Gastrocnemius medialis (tissue), 4 donors: ENCODE results near the gene GPX1. TPM values are rescaled to one million over a fixed set of nuclear protein-coding genes. Genes with fewer than 3 reads are reported as not detected.

Experiments
- ATAC-seq, 2 donors: fragments of 150-250 bp; one replicate each; pipeline ENCODE4 v1.9.1; 2016
- DNase-seq, 2 donors: peaks; one replicate each; pipeline ENCODE4 v3.0.0-alpha.2; 2019
- H3K27ac ChIP-seq, 4 donors: fragments of 200-600 bp; sonication (generic); 1 replicate in 1 of 4; 2 replicates in 3 of 4; pipeline ENCODE4 v1.5.1; 2016 to 2018; ENCODE audit warnings: mild to moderate bottlenecking in 2 of 4, moderate library complexity in 1 of 4
- H3K27me3 ChIP-seq, 3 donors: fragments of 200-600 bp; sonication (generic) in 2 of 3; 1 replicate in 1 of 3; 2 replicates in 2 of 3; pipeline versions ENCODE4 v1.5.1 to v1.6.0; 2016 to 2019; ENCODE audit warnings: mild to moderate bottlenecking in 1 of 3, moderate library complexity in 1 of 3
- H3K36me3 ChIP-seq, 2 donors: fragments of 200-600 bp; sonication (generic) in 1 of 2; one replicate each; pipeline ENCODE4 v1.5.1; 2017 to 2018
- H3K4me1 ChIP-seq, 2 donors: fragments of 200-600 bp; sonication (generic) in 1 of 2; one replicate each; pipeline ENCODE4 v1.5.1; 2016 to 2017; ENCODE audit warnings: mild to moderate bottlenecking in 2 of 2
- H3K4me3 ChIP-seq, 4 donors: fragments of 200-600 bp; sonication (generic) in 3 of 4; 1 replicate in 1 of 4; 2 replicates in 3 of 4; pipeline ENCODE4 v1.5.1; 2016 to 2019; ENCODE audit warnings: mild to moderate bottlenecking in 2 of 4
- H3K9me3 ChIP-seq, 3 donors: fragments of 200-600 bp; sonication (generic) in 2 of 3; 1 replicate in 1 of 3; 2 replicates in 2 of 3; pipeline ENCODE4 v1.5.1; 2016 to 2019
- POLR2A ChIP-seq, 2 donors: fragments of 450-650 bp; IDR thresholded peaks; one replicate each; pipeline ENCODE4 v1.6.1; 2017; ENCODE audit warnings: antibody characterized with exemption in 2 of 2, mild to moderate bottlenecking in 2 of 2, moderate library complexity in 2 of 2
- in situ Hi-C, 4 donors: fragments of 200-750 bp; cut with MboI; loops; one replicate each; pipeline versions ENCODE4 v1.15.0 to v1.8.0; 2017; ENCODE audit warnings: low sequenced_read_pairs in 4 of 4
- intact Hi-C: fragments of 100-400 bp; cut with DNase I; formaldehyde crosslinking; loops from one replicate; pipeline ENCODE4 v1.15.1; 2023; ENCODE audit warnings: low total_unique reads
- total RNA-seq, 4 donors: library from RNA; depleted of rRNA; stranded (reverse); fragments of >200 nt; gene quantifications; one replicate each; pipeline versions ENCODE4 v1.1.0 to v1.2.3, GENCODE V29; 2016
- TF ChIP-seq, protein P1 (sequence below), 5 experiments: fragments of 450-650 bp in 3 of 5; fragments of 200-600 bp in 2 of 5; sonication (generic) in 2 of 5; IDR thresholded peaks in 4 of 5; conservative IDR thresholded peaks in 1 of 5; 1 replicate in 4 of 5; 2 replicates in 1 of 5; pipeline ENCODE4 v1.5.1; 2016 to 2019; ENCODE audit warnings: antibody characterized with exemption in 5 of 5, mild to moderate bottlenecking in 3 of 5, moderate library complexity in 3 of 5

The GPX1 gene
- total RNA-seq, 4 donors from 2014 or later, result 75.2 to 157 (median 123) TPM

- intact Hi-C loops, result no loop called here
- H3K4me1 ChIP-seq, result peaks cover 4 to 19% of the 10 kb centered on the region in 2 donors
- peak; percentile 8 to 41 for DNase-seq
- H3K9me3 ChIP-seq, result no peaks in the 10 kb centered on the region
- H3K27me3 ChIP-seq, result no peaks in the 10 kb centered on the region
- TF ChIP-seq, protein P1, sequence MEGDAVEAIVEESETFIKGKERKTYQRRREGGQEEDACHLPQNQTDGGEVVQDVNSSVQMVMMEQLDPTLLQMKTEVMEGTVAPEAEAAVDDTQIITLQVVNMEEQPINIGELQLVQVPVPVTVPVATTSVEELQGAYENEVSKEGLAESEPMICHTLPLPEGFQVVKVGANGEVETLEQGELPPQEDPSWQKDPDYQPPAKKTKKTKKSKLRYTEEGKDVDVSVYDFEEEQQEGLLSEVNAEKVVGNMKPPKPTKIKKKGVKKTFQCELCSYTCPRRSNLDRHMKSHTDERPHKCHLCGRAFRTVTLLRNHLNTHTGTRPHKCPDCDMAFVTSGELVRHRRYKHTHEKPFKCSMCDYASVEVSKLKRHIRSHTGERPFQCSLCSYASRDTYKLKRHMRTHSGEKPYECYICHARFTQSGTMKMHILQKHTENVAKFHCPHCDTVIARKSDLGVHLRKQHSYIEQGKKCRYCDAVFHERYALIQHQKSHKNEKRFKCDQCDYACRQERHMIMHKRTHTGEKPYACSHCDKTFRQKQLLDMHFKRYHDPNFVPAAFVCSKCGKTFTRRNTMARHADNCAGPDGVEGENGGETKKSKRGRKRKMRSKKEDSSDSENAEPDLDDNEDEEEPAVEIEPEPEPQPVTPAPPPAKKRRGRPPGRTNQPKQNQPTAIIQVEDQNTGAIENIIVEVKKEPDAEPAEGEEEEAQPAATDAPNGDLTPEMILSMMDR (IDR thresholded peaks at IDR 0.05 in 4 of 5, conservative IDR thresholded peaks at IDR 0.05 in 1 of 5), result no peak
- no peak for TF ChIP-seq POLR2A (IDR thresholded peaks at IDR 0.05)
- ATAC-seq, result peak; percentile 23 to 31
- H3K36me3 ChIP-seq, result peaks cover 0 to 23% of the 10 kb centered on the region in 2 donors
- H3K4me3 ChIP-seq, result peak overlapping the region in 1 of 4 donors; percentile 25
- H3K27ac ChIP-seq, result peak overlapping the region in 2 of 4 donors; percentile 6 to 42
- in situ Hi-C loops, result no loop called here
These were observed 20.2 kb upstream of the GPX1 start for GRCh38 chr3:49378249-49378895.

DNA sequence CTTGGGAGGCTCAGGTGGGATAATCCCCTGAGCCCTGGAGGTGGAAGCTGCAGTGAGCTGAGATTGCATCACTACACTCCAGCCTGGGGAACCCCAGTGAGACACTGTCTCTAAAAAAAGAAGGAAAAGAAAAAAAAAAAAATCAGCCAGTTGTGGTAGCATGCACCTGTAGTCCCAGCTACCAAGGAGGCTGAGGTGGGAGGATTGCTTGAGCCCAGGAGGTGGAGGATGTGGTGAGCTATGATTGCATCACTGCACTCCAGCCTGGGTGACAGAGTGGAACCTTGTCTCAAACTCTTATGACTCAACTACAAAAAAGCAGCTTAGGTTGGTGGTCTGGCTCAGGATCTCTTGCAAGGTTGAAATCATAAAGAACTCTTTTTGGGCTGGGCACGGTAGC is 19.3 kb upstream of the GPX1 start:
- intact Hi-C loops (no loop called here), in situ Hi-C loops (no loop called here)
- no peaks in the 10 kb centered on the region for H3K9me3 ChIP-seq
- ATAC-seq (peak in 1 of 2 donors; percentile 12), DNase-seq (no peak)
- H3K27me3 ChIP-seq, result no peaks in the 10 kb centered on the region
- H3K4me3 ChIP-seq, result no peak overlapping the region
- H3K4me1 ChIP-seq, result peaks cover 0 to 19% of the 10 kb centered on the region in 2 donors
- TF ChIP-seq, protein P1 (IDR thresholded peaks at IDR 0.05 in 4 of 5, conservative IDR thresholded peaks at IDR 0.05 in 1 of 5), result no peak
- TF ChIP-seq POLR2A (IDR thresholded peaks at IDR 0.05), result no peak
- peaks cover 0 to 30% of the 10 kb centered on the region in 2 donors for H3K36me3 ChIP-seq
- H3K27ac ChIP-seq, result peak overlapping the region in 1 of 4 donors; percentile 12

GRCh38 chr3:49371946-49372345 is 13.8 kb upstream of the GPX1 start:
- in situ Hi-C loops (no loop called here), intact Hi-C loops (no loop called here)
- H3K36me3 ChIP-seq, result peaks cover 0 to 63% of the 10 kb centered on the region in 2 donors
- H3K27ac ChIP-seq, result no peak overlapping the region
- no peak for TF ChIP-seq POLR2A (IDR thresholded peaks at IDR 0.05)
- TF ChIP-seq, protein P1 (IDR thresholded peaks at IDR 0.05 in 4 of 5, conservative IDR thresholded peaks at IDR 0.05 in 1 of 5), result no peak
- H3K4me3 ChIP-seq, result no peak overlapping the region
- no peaks in the 10 kb centered on the region for H3K9me3 ChIP-seq
- peaks cover 0 to 3% of the 10 kb centered on the region in 2 donors for H3K4me1 ChIP-seq
- no peaks in the 10 kb centered on the region for H3K27me3 ChIP-seq
- no peak for ATAC-seq
- DNase-seq, result no peak

GRCh38 chr3:49370585-49371290 is 12.6 kb upstream of the GPX1 start:
- intact Hi-C loops, result no loop called here
- Histone ChIP-seq H3K27me3 (no peaks in the 10 kb centered on the region), H3K4me1 (peaks cover 0 to 3% of the 10 kb centered on the region in 2 donors), H3K27ac (no peak overlapping the region), H3K9me3 (no peaks in the 10 kb centered on the region), H3K36me3 (peaks cover 0 to 75% of the 10 kb centered on the region in 2 donors), H3K4me3 (no peak overlapping the region)
- in situ Hi-C loops, result no loop called here
- no peak for DNase-seq
- TF ChIP-seq, protein P1 (IDR thresholded peaks at IDR 0.05 in 4 of 5, conservative IDR thresholded peaks at IDR 0.05 in 1 of 5), result no peak
- TF ChIP-seq POLR2A (IDR thresholded peaks at IDR 0.05), result no peak
- no peak for ATAC-seq
